SK-N-SH (cell line): Measurements from ENCODE around the gene FXR1. TPM values are rescaled to one million over a fixed set of nuclear protein-coding genes. Genes with fewer than 3 reads are reported as not detected.
A peak's percentile ranks its signal among the peaks of the same experiment; 100 is the strongest.

Source experiments
- CTCF ChIA-PET: fragments of 300-600, 350-600 bp; formaldehyde crosslinking; extraction: SDS; loops from one replicate; lab custom pipeline; 2021; lab: Yijun Ruan, JAX
- POLR2A ChIA-PET: fragments of 350-600 bp; sonication (Branson Sonifier 250); formaldehyde crosslinking; extraction: SDS; loops from one replicate; lab custom pipeline; 2020; ENCODE audit warnings: antibody characterized with exemption, inconsistent platforms; lab: Yijun Ruan, JAX
- DNase-seq: peaks from one replicate; pipeline ENCODE4 v3.0.0; 2012
- H2AFZ ChIP-seq: fragments of 200-600 bp; sonication (generic); 2 replicates; pipeline ENCODE4 v1.8.1; 2016; ENCODE audit warnings: antibody characterized with exemption, mild to moderate bottlenecking, low read depth
- H3F3A ChIP-seq: fragments of 200-600 bp; sonication (generic); replicated peaks from 2 replicates; pipeline ENCODE3; 2016; ENCODE audit warnings: antibody characterized with exemption, mild to moderate bottlenecking; ENCODE audit not compliant: insufficient read depth
- H3K27ac ChIP-seq, 2 experiments: fragments of 200-500 bp in 1 of 2; fragments of 200-600 bp in 1 of 2; sonication (Bioruptor generic) in 1 of 2; sonication (generic), shearing (Covaris generic) in 1 of 2; 2 replicates each; pipeline versions ENCODE4 v1.5.1 to v1.6.1; 2014 to 2016; ENCODE audit warnings: low read depth in 2 of 2, inconsistent platforms in 1 of 2, low read length in 1 of 2, mild to moderate bottlenecking in 1 of 2, mixed read lengths in 1 of 2
- H3K27me3 ChIP-seq: fragments of 200-600 bp; sonication (generic), shearing (Covaris generic); 2 replicates; pipeline ENCODE4 v1.6.1; 2016; ENCODE audit warnings: mixed run types; ENCODE audit not compliant: insufficient read depth
- H3K36me3 ChIP-seq, 2 experiments: fragments of 200-500 bp in 1 of 2; fragments of 200-600 bp in 1 of 2; sonication (Bioruptor generic) in 1 of 2; sonication (generic) in 1 of 2; replicated peaks in 1 of 2; 2 replicates each; pipeline versions ENCODE3 to v1.5.1; 2014 to 2016; ENCODE audit warnings: low read length in 1 of 2, mild to moderate bottlenecking in 1 of 2; ENCODE audit not compliant: insufficient read depth in 2 of 2, control insufficient read depth in 1 of 2
- H3K4me1 ChIP-seq, 2 experiments: fragments of 200-500 bp in 1 of 2; fragments of 200-600 bp in 1 of 2; sonication (Bioruptor generic) in 1 of 2; sonication (generic), shearing (Covaris generic) in 1 of 2; 2 replicates each; pipeline versions ENCODE4 v1.5.1 to v1.6.1; 2014 to 2016; ENCODE audit warnings: low read depth in 1 of 2, low read length in 1 of 2, mixed run types in 1 of 2; ENCODE audit not compliant: insufficient read depth in 2 of 2, control insufficient read depth in 1 of 2
- H3K4me2 ChIP-seq: fragments of 200-600 bp; sonication (generic), shearing (Covaris generic); 2 replicates; pipeline ENCODE4 v1.6.1; 2017; ENCODE audit warnings: mixed run types
- H3K4me3 ChIP-seq, 2 experiments: fragments of 200-500 bp in 1 of 2; fragments of 200-600 bp in 1 of 2; sonication (Bioruptor generic) in 1 of 2; sonication (generic), shearing (Covaris generic) in 1 of 2; 2 replicates each; pipeline versions ENCODE4 v1.5.1 to v1.8.1; 2014 to 2016; ENCODE audit warnings: low read depth in 2 of 2, inconsistent platforms in 1 of 2, low read length in 1 of 2, mild to moderate bottlenecking in 1 of 2, mixed read lengths in 1 of 2, moderate library complexity in 1 of 2
- H3K79me2 ChIP-seq: fragments of 200-600 bp; sonication (generic); 2 replicates; pipeline ENCODE4 v1.8.1; 2017; ENCODE audit warnings: mild to moderate bottlenecking; ENCODE audit not compliant: insufficient read depth
- H3K9ac ChIP-seq: fragments of 200-600 bp; sonication (generic); 2 replicates; pipeline ENCODE4 v1.6.1; 2017; ENCODE audit warnings: mixed run types
- H3K9me2 ChIP-seq: fragments of 200-600 bp; sonication (generic); 2 replicates; pipeline ENCODE4 v1.6.1; 2017; ENCODE audit warnings: mixed run types
- H3K9me3 ChIP-seq: fragments of 200-600 bp; sonication (generic); 2 replicates; pipeline ENCODE4 v1.6.1; 2017; ENCODE audit warnings: mixed run types, mild to moderate bottlenecking, moderate library complexity
- H4K20me1 ChIP-seq: fragments of 200-600 bp; sonication (generic); 2 replicates; pipeline ENCODE4 v1.6.1; 2017; ENCODE audit warnings: mild to moderate bottlenecking, mixed run types; ENCODE audit not compliant: insufficient read depth
- CHD2 ChIP-seq: fragments of 150-350 bp; IDR thresholded peaks from 2 replicates; pipeline ENCODE4 v1.6.1; 2018; ENCODE audit warnings: low read length; ENCODE audit not compliant: partially characterized antibody
- EP300 ChIP-seq, 2 experiments: IDR thresholded peaks; 2 replicates each; pipeline versions ENCODE4 v1.4.0 to v1.6.1; 2012; ENCODE audit warnings: borderline replicate concordance in 1 of 2, low read depth in 1 of 2, low read length in 1 of 2
- EZH2phosphoT487 ChIP-seq: fragments of 200-600 bp; sonication (generic); IDR thresholded peaks from 2 replicates; pipeline ENCODE4 v1.6.1; 2017; ENCODE audit warnings: low read depth, mixed run types, mild to moderate bottlenecking, antibody characterized with exemption, moderate library complexity, borderline replicate concordance
- FOXJ3 ChIP-seq: sonication (generic); formaldehyde crosslinking; IDR thresholded peaks from 2 replicates; pipeline ENCODE4 v1.5.1; 2020; ENCODE audit warnings: mild to moderate bottlenecking, missing genetic modification reagents
- FOXM1 ChIP-seq: IDR thresholded peaks from 2 replicates; pipeline ENCODE4 v1.4.0; 2012; ENCODE audit warnings: low read depth, mild to moderate bottlenecking
- GABPA ChIP-seq: IDR thresholded peaks from 2 replicates; pipeline ENCODE4 v1.4.0; 2012; ENCODE audit warnings: low read depth, mild to moderate bottlenecking
- GATA2 ChIP-seq: sonication (generic); formaldehyde crosslinking; IDR thresholded peaks from 2 replicates; pipeline ENCODE4 v1.5.0; 2020; ENCODE audit warnings: mild to moderate bottlenecking, missing genetic modification reagents
- MAX ChIP-seq: IDR thresholded peaks from 2 replicates; pipeline ENCODE4 v1.4.0; 2012; ENCODE audit warnings: low read depth
- MEF2A ChIP-seq: IDR thresholded peaks from 2 replicates; pipeline ENCODE4 v1.4.0; 2012; ENCODE audit warnings: low read depth, borderline replicate concordance
- MXI1 ChIP-seq: IDR thresholded peaks from 2 replicates; pipeline ENCODE4 v1.6.1; 2012; ENCODE audit warnings: mild to moderate bottlenecking, low read depth, low read length, improper control_type of control experiment
- POLR2AphosphoS5 ChIP-seq: IDR thresholded peaks from 2 replicates; pipeline ENCODE4 v1.6.1; 2012; ENCODE audit warnings: low read depth, low read length
- RCOR1 ChIP-seq: fragments of 150-350 bp; IDR thresholded peaks from 2 replicates; pipeline ENCODE4 v1.6.1; 2017; ENCODE audit warnings: antibody characterized with exemption, low read length
- REST ChIP-seq: IDR thresholded peaks from 2 replicates; pipeline ENCODE4 v1.6.1; 2012; ENCODE audit warnings: mild to moderate bottlenecking, low read depth, low read length, moderate library complexity
- SIN3A ChIP-seq: IDR thresholded peaks from 2 replicates; pipeline ENCODE4 v1.6.1; 2012; ENCODE audit warnings: low read depth, mild to moderate bottlenecking, low read length, moderate library complexity, borderline replicate concordance
- SMC3 ChIP-seq: IDR thresholded peaks from 2 replicates; pipeline ENCODE4 v1.6.1; 2012; ENCODE audit warnings: low read depth, low read length, improper control_type of control experiment
- TAF1 ChIP-seq: IDR thresholded peaks from 2 replicates; pipeline ENCODE4 v1.6.1; 2012; ENCODE audit warnings: low read depth, mild to moderate bottlenecking, low read length, moderate library complexity, borderline replicate concordance
- USF2 ChIP-seq: fragments of 150-350 bp; IDR thresholded peaks from 2 replicates; pipeline ENCODE4 v1.6.1; 2017; ENCODE audit warnings: antibody characterized with exemption, low read length, low read depth, borderline replicate concordance
- ZBTB33 ChIP-seq: IDR thresholded peaks from 2 replicates; pipeline ENCODE4 v1.4.0; 2012; ENCODE audit warnings: low read depth, borderline replicate concordance
- WGBS: methylation state at CpG from one replicate; pipeline ENCODE4 v1.1.6; 2017; ENCODE audit warnings: low lambda C conversion rate; 5-methylcytosine and 5-hydroxymethylcytosine counted together
- polyA plus RNA-seq, 3 experiments: library from polyadenylated mRNA; depleted of rRNA; stranded (reverse); fragments of >200 nt; gene quantifications; 2 replicates each; pipeline ENCODE4 v1.2.3, GENCODE V29; 2012
- TF ChIP-seq, protein P1 (sequence below): fragments of 150-350 bp; IDR thresholded peaks from 2 replicates; pipeline ENCODE4 v1.6.1; 2016; ENCODE audit warnings: mild to moderate bottlenecking, low read depth, low read length

FXR1 gene
- polyA plus RNA-seq, 1 of the 3 experiments (the other 2 are of a cell fraction), result 114 TPM

DNA sequence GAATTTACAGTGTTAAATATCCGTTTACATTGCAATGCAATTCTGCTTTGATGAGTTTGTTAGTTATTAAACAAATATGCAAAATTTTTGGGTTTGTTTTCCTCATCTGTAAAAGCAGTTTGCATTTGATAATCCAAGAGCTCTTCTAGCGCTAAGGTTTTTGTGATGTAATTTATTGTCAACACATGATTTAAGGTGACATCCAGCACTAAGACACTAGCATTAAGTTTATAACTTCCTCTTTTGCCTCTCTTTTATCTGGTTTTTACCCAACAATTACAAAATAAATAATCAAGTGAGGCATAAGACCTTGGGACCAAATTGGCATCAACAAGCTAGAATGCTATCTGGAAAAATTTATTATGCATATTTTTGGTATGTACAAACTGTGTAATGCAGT is 78.0 kb downstream of the FXR1 start:
- no peak for DNase-seq
- peaks cover 9 to 17% of the 10 kb centered on the region in 2 experiments for H3K36me3 ChIP-seq
- 0 out of 2 replicates have a peak overlapping the region, but pooled peaks have one; percentile 65 for H3K9ac ChIP-seq
- H3K27ac ChIP-seq, result peak overlapping the region in 1 of 2 experiments; percentile 77; a peak in 1 of 4 replicates
- CTCF ChIA-PET, result interaction anchor here (0.6 kb wide), 1 partner anchor 22 kb away, joined by 3 read pairs; no protein-coding TSS in a partner anchor
- peak overlapping the region; percentile 92 for H2AFZ ChIP-seq
- no peaks in the 10 kb centered on the region for H3F3A ChIP-seq
- WGBS, result 2% methylated on average over 2 of the region's 2 CpGs
- peaks cover 4% of the 10 kb centered on the region in 2 experiments; a peak in 1 of 4 replicates for H3K4me1 ChIP-seq
- no peaks in the 10 kb centered on the region for H4K20me1 ChIP-seq
- H3K9me2 ChIP-seq, result no peaks in the 10 kb centered on the region
- H3K27me3 ChIP-seq, result no peaks in the 10 kb centered on the region
- TF ChIP-seq ZBTB33, result no peak
- no peak for TF ChIP-seq MAX
- no peak for TF ChIP-seq CHD2
- TF ChIP-seq SIN3A, result no peak
- no peak for TF ChIP-seq GATA2
- no peak for TF ChIP-seq EP300 (IDR thresholded peaks at IDR 0.05; ENCODE audit: borderline replicate concordance in 1 of 2, low read depth in 1 of 2, low read length in 1 of 2)
- no peak for TF ChIP-seq EZH2phosphoT487
- TF ChIP-seq FOXJ3 (CRISPR knock-in tag), result no peak
- TF ChIP-seq USF2, result no peak
- TF ChIP-seq, protein P1, sequence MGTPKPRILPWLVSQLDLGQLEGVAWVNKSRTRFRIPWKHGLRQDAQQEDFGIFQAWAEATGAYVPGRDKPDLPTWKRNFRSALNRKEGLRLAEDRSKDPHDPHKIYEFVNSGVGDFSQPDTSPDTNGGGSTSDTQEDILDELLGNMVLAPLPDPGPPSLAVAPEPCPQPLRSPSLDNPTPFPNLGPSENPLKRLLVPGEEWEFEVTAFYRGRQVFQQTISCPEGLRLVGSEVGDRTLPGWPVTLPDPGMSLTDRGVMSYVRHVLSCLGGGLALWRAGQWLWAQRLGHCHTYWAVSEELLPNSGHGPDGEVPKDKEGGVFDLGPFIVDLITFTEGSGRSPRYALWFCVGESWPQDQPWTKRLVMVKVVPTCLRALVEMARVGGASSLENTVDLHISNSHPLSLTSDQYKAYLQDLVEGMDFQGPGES, result no peak
- no peak for TF ChIP-seq SMC3
- no peak for TF ChIP-seq RCOR1
- no peak for TF ChIP-seq GABPA
- no peak for TF ChIP-seq MXI1
- no peak for TF ChIP-seq REST
- TF ChIP-seq TAF1, result no peak
- TF ChIP-seq POLR2AphosphoS5, result no peak
- no peak for TF ChIP-seq MEF2A
- no peak for TF ChIP-seq FOXM1
- no peaks in the 10 kb centered on the region for H3K9me3 ChIP-seq
- POLR2A ChIA-PET, result no interaction called here
- H3K4me3 ChIP-seq, result peak overlapping the region; percentile 90 to 93; a peak in 3 of 4 replicates
- peak overlapping the region; percentile 91 for H3K4me2 ChIP-seq
- H3K79me2 ChIP-seq, result peaks cover 34% of the 10 kb centered on the region
